HG02571 (cell line): ENCODE results near the gene ANP32D.
A peak's percentile ranks its signal among the peaks of the same experiment; 100 is the strongest.
"Not testable (repeated sequence)": the region's sequence is repeated elsewhere in the genome, so short reads cannot be mapped to it uniquely, and the experiment has no call there.

ENCODE experiments used
- ATAC-seq: cut with Tn5 transposase; IDR thresholded peaks from one replicate; pipeline ENCODE4 v1.9.1; 2021; ENCODE audit warnings: mild to moderate bottlenecking, moderate library complexity; ENCODE audit not compliant: unreplicated experiment

The ANP32D gene

DNA sequence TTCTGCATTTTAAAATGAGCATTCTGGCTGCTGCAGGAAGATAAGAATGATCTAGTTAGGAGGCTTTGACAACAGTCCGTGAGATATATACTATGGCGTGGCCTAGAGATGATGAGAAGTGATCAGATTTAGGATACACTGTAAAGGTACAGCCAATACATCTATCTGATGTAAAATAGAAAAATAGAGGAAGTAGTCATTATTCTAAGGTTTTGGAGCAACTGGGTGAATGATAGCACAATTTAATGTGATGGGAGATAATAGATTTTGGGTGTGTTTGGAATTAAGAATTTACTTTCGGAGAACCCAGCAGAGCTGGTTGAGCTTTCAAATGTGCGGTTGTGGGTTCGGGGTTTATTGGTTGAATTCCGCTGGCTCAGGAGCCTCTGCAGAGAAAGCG is at the start of gene ANP32D:
TSS of gene ANP32D (plus strand) at position 301 of the 400 bp plus-strand sequence. CDS start 106 bp downstream, outside the sequence.
- no peak for ATAC-seq

DNA sequence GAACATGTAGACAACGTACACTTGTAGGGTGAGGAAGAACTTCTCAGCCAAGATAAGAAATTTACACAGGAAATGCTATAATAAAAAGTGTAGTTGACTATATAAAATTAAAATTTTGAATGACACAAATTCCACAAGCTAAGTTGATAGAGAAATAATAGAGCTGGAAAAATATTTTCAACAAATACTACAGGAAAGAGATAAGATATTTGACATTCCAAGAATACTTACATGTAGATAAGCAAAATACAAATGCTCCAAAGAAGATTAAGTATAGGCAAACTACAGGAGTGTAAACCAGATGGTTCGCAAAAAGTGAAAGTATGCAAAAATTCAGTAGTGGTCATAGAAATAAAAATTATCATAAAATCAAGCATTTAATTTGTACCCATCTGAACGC is 49.2 kb upstream of the ANP32D start:
- no peak for ATAC-seq

- ATAC-seq: no peak
Observed at GRCh38 chr12:48424644-48425043, 47.7 kb upstream of the ANP32D start.

DNA sequence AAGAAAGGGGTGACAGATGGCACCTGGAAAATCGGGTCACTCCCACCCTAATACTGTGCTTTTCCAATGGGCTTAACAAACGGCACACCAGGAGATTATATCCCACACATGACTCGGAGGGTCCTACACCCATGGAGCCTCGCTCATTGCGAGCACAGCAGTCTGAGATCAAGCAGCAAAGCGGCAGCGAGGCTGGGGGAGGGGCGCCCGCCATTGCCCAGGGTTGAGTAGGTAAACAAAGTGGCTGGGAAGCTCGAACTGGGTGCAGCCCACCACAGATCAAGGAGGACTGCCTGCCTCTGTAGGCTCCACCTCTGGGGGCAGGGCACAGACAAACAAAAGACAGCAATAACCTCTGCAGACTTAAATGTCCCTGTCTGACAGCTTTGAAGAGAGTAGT is 38.3 kb upstream of the ANP32D start:
- ATAC-seq: not testable (repeated sequence)

DNA sequence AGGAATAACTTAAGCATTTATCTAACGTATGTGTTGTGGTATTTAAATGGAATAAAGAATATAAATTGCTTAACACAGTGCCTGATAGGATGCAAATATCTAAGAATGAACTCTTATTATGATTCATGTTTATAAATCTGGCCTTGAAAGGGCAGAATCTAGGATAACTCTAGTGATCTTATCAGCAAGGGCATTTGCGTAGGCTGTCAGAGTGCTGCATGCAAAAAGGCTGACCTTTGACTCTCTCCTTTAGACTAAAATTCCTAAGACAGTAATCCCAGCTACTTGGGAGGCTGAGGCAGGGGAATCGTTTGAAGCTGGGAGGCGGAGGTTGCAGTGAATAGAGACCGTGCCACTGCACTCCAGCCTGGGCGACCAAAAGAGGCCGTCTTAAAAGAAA is 31.3 kb upstream of the ANP32D start:
- no peak for ATAC-seq

DNA sequence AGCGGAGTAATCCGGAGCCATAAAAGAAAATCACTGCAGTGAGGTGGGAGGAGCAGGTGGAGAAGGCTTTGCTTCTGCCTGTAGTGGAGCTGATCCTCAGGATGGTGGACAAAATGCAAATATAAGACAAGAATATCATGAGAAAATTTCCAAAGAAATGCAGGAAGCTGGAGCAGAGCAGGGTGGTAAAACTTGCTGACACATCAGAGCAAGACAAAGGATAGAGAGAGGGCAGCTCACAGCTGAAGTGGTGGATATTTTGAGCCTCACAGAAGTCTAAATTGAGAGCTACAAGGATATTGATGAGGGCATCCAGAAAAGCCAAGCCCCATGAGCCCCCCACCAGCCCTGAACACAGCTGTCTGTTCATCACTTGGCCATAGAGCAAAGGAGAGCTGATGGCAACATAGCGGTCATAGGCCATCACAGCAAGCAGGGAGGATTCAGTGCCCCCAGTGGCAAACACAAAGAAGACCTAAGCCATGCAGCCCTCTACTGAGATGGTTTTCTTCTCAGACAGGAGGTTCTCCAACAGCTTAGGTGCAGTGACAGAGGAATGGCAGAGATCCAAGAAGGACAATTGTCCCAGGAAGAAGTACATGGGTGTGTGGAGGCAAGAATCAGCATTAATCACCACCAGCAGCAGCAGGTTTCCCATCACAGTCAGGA is 30.0 kb upstream of the ANP32D start:
- no peak for ATAC-seq

DNA sequence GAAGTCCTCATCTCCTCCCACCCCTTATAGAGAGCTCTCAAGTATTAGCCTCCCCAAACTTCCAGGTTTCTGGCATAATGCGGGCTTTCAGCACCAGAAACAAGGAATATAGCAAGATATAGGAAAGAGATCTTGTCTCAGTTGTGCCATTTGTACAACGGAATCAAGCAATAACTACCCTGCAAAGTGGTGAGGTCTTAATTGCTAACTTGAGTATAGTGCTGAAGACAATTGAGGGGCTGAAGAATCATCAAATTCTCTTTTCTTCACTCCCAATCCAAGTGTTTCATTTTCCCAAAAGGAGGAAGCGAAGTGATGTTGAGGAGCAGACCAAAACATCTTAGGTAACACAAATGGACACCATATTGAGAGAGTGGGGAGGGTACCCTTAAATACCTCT is 26.8 kb upstream of the ANP32D start:
- no peak for ATAC-seq

- no peak for ATAC-seq
Observed at GRCh38 chr12:48446161-48446776, 26.1 kb upstream of the ANP32D start.

- ATAC-seq: no peak
Observed at GRCh38 chr12:48447755-48448154, 24.6 kb upstream of the ANP32D start.

GRCh38 chr12:48451372-48451771 is 21.0 kb upstream of the ANP32D start:
- ATAC-seq: no peak

GRCh38 chr12:48452961-48453360 is 19.4 kb upstream of the ANP32D start:
- ATAC-seq: not testable (repeated sequence)

GRCh38 chr12:48454667-48455066 is 17.7 kb upstream of the ANP32D start:
- ATAC-seq: no peak

- no peak for ATAC-seq
Observed at GRCh38 chr12:48455116-48455515, 17.2 kb upstream of the ANP32D start.

DNA sequence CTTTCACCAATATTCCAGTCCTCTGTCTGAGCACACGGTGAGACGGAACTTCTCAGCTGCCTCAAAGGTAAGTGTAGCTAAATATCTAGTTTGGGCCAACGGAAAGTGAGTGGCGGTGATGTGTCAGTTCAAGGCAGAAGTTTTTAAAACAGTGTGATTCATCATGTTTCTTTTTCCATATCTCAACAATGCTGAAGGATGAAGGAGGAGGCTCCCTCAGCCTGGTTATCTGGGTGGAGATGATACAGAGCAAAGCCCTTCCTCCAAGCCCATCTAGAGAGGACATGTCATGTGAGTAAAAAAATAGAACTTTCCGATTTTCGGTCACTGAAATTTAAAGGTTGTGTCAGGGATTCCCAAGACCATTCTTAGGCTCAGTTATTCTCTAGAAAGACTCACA is 13.1 kb upstream of the ANP32D start:
- ATAC-seq: no peak

- ATAC-seq: not testable (repeated sequence)
Observed at GRCh38 chr12:48469027-48469426, 3.3 kb upstream of the ANP32D start.

GRCh38 chr12:48473061-48473460 is 702 bp downstream of the ANP32D start:
- no peak for ATAC-seq

- not testable (repeated sequence) for ATAC-seq
Observed at GRCh38 chr12:48474497-48474896, 2.1 kb downstream of the ANP32D start.

DNA sequence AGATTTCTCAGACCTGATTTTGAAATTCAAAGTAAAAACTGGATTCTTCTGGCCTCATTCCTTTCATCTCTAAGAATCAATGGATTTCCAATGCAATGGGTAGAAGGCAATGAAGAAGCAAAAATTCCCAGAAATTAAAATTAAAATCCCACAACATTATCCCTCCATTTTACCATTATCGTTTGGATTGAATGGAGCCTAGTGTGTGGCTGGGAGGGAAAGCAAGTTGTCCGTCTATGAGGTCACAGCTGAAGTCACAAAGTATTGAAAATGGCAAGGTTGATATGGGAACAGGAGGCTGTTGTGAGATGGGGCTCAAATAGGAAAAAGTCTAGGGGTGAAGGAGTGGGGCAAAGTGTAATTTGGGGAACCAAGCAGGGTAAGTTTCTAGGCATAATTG is 9.8 kb downstream of the ANP32D start, which contains the start of gene C12orf54:
TSS of gene C12orf54 (plus strand) at position 301 of the 400 bp plus-strand sequence. CDS start 799 bp downstream, outside the sequence.
- ATAC-seq: no peak

GRCh38 chr12:48482930-48483329 is 10.6 kb downstream of the ANP32D start:
- ATAC-seq: no peak

GRCh38 chr12:48486261-48486660 is 13.9 kb downstream of the ANP32D start:
- ATAC-seq: no peak

GRCh38 chr12:48486679-48487078 is 14.3 kb downstream of the ANP32D start:
- ATAC-seq: no peak

DNA sequence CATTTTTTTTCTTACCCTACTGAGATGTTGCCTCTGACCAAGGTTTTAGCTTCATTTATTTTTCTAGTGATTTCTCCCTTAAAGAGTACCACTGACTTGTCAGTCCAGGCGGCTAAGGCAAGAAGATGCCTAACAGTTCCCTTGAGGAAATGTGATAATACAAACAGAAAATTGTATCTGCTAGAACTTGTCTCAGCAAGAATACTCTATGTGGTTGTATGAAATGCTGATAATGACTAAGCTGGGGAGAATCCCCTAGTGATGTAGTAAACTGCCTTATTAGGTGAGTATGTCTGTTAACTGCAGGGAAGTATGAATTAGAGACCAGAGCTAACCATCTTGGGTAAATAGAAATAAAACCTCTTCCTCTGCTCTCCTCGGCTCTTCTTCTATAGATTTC is 16.7 kb downstream of the ANP32D start:
- peak; percentile 91 for ATAC-seq

DNA sequence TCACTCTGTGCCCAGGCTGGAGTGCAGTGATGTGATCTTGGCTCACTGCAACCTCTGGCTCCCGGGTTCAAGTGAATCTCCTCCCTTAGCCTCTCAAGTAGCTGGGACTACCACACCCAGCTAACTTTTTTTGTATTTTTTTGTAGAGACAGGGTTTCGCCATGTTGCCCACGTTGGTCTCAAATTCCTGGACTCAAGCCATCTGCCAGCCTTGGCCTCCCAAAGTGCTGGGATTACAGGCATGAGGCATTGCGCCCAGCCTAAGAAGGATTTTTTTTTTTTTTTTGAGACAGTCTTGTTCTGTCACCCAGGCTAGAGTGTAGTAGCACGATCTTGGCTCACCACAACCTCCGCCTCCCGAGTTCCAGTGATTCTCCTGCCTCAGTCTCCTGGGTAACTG is 17.1 kb downstream of the ANP32D start:
- ATAC-seq: not testable (repeated sequence)
